ENCODE measurements around the gene LZTS2.

LZTS2 gene

DNA sequence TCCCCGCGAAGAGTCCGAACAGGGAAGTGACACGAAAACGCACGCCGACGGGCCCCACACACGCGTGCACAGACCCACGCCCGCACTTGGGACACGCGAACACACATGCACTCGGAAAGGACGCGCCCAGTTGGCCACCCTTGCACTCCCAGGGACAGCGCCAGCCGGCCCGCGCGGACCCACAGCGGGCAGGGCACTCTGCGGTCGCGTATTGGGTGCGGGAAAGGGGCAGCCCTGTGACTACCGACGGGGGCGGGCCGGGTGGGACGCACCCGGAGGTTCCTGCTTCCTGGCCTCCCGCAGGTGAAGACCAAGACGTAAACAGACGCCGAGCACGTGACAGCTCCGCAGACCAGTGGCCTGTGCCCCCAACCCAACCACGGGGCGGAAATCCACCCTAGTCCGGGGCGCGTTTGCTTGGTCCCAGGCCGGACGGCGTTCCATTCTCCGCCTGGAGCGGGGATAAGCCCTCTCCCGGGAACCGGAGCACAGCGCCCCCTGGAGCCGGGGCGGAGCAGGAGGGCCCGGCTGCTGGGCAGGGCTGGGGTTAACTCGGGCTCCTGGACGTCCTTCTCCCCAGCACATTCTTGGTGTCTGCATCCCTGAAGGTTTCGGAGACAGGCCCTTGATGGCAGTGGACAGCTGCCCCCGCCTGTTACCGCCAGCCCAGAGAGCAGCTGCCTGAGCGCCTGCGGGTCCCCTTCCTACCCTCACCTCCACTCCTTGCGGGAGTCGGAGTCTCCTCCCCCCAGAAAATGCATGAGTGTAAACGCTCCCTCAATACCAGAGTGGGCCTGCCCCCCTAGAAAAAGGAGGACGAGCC lies 2.0 kb upstream of the LZTS2 start:
- no peak for DNase-seq (ENCODE audit: low read depth, low spot score)
- H3K9ac ChIP-seq (ENCODE audit: insufficient read length), result peak overlapping the region; percentile 53

DNA sequence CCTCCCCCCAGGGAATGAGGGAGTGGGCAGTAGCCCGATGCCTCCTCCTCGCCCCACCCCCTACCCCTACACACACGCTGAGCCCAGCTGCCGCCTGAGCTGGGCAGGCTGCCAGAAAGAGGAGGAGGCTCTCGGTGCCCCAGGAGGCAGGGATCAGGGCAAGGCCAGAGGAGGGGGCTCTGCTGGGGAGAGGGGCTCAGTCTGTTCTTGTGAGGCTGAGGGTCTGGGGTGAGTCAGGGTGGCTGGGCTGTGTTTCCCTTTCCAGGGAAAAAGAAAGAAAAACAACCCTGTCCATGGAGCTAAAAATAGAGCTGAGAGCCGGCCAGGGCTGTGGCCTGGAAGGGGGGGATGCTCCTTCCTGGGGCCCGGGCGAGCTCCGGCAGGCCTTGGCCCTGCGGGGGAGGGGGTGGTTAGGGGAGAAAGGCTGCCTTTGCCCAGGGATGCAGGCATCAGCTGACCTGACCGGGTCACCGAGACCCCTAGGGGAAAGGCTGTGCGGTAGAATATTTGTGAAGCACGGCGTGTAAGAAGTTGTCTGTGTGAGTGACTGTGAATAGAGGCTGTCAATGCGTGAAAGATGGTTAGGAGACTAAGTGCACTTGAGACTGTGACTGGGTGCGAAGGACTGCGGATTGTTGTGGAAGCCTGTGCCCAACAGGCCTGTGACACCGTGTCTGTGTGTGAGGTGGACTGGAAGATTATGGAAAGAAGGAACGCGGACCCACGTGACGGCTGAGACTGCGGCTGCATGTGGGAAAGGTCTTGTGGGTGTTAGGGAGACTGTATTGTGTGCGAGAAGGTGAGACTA lies 1.2 kb upstream of the LZTS2 start:
- peak overlapping the region; percentile 65 for H3K27ac ChIP-seq
- peak overlapping the region; percentile 81 for H3K4me3 ChIP-seq
- no peak for DNase-seq (ENCODE audit: low read depth, low spot score)
- peaks cover 3% of the 10 kb centered on the region; the same call in 1 of the 2 replicates for H3K36me3 ChIP-seq (ENCODE audit: insufficient read depth, low read length)
- H3K9ac ChIP-seq (ENCODE audit: insufficient read length), result peak overlapping the region; percentile 87
- 0 out of 2 replicates have a peak, but pooled peaks have one; percentile 23 for TF ChIP-seq POLR2AphosphoS5 (IDR thresholded peaks at IDR 0.05; ENCODE audit: borderline replicate concordance, low read depth, low read length)
- no peak for TF ChIP-seq EZH2 (IDR thresholded peaks at IDR 0.05)
- H3K9me3 ChIP-seq (ENCODE audit: low read depth, low read length), result no peaks in the 10 kb centered on the region

More for the DNA sequence above, 2.0 kb upstream of the LZTS2 start:
- H3K9me3 ChIP-seq (ENCODE audit: low read depth, low read length), result no peaks in the 10 kb centered on the region
- no peak for TF ChIP-seq POLR2AphosphoS5 (IDR thresholded peaks at IDR 0.05; ENCODE audit: borderline replicate concordance, low read depth, low read length)
- no peak for TF ChIP-seq EZH2 (IDR thresholded peaks at IDR 0.05)
- no peak for TF ChIP-seq FOXP2 (optimal IDR thresholded peaks at IDR 0.05; ENCODE audit: control extremely low read depth, extremely low read length, insufficient read depth)
- peak overlapping the region; percentile 50 for H3K27ac ChIP-seq
- H3K36me3 ChIP-seq (ENCODE audit: insufficient read depth, low read length), result no peaks in the 10 kb centered on the region; the same call in 1 of the 2 replicates
- H3K4me3 ChIP-seq, result peak overlapping the region; percentile 81

DNA sequence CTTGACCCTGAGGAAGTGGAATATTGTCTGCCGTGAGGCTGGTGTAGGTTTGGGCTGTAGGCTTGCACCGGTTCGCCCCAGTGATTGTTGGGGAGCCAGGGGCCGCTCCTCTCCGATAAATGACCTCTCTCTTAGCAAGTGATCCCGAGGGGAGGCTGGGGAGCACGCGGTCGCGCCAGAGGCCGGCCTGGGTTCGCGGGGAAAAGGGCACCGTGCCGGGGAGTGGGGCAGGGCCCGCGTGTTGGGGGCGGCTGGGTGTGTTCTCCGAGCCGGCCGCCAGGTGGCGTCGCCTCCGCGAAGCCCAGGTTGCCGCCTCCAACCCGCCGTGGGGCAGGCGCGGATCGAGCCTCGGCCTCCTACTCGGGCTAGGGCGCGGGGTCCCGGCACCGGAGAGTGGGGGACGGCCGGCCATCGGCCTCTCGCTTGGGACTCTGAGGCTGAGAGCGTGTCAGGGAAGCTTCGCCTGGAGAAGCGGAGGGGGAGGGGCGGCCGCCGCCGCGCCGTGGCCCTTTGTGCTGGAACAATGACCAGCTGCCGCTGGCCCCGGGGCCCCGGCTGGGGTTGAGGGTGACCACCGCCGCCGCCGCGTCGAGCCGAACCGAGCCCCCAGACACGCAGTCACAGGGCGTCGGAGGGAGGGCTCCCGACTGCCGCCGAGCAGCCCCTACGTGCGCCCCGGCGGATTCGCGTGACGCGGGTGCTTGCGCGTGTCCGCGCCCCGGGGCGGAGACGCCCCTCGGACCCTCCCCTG lies 442 bp upstream of the LZTS2 start:
- Histone ChIP-seq H3K9ac (ENCODE audit: insufficient read length) (peak overlapping the region; percentile 87), H3K36me3 (ENCODE audit: insufficient read depth, low read length) (peaks cover 6% of the 10 kb centered on the region; the same call in 1 of the 2 replicates), H3K27ac (peak overlapping the region; percentile 78), H3K4me3 (peak overlapping the region; percentile 81), H3K9me3 (ENCODE audit: low read depth, low read length) (no peaks in the 10 kb centered on the region)
- no peak for TF ChIP-seq EZH2 (IDR thresholded peaks at IDR 0.05)
- peak; percentile 62; the same call in 1 of the 2 replicates for TF ChIP-seq POLR2AphosphoS5 (IDR thresholded peaks at IDR 0.05; ENCODE audit: borderline replicate concordance, low read depth, low read length)
- TF ChIP-seq FOXP2 (optimal IDR thresholded peaks at IDR 0.05; ENCODE audit: control extremely low read depth, extremely low read length, insufficient read depth), result peak; percentile 39
- no peak for DNase-seq (ENCODE audit: low read depth, low spot score)

DNA sequence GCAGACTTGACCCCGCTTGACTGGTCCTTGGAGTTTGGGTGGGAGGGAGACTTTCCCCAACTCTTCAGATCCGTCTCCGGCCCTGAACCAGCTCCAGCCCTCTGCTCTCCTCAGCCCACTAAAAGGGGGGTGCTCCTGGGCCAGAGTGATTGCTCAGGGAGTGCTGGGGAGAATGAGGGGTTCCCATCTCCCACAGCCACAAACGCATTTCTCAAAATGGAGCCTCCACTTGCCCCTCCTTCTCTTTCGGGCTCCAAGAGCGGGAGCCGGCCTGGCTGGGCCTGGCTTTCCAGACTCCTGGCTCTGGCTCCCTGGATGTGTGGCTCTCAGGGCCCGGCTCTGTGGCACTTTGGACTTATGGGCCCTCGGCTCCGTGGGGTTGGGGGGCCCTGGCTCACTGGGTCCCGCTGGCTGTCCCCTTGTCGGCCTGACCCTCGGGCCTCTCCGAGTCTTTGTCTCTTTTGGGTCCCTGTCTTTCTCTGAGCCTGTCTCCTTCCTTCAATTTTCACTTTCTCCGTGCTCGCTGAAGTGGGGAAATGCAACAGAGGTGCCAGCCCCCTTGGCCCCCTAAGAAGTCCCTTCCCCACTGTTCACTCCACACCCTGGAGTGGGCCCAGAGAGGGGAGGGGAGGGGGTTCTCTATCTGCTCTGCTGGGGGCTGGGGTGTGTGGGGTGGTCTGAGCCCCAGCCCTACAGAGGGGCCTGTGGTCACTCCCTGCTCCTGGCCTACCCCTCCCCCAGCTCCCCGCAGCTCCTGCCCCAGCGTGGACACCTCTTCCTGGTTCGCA lies 713 bp downstream of the LZTS2 start:
- Histone ChIP-seq H3K27ac (no peak overlapping the region), H3K4me3 (peak overlapping the region; percentile 77), H3K9ac (ENCODE audit: insufficient read length) (peak overlapping the region; percentile 86), H3K36me3 (ENCODE audit: insufficient read depth, low read length) (peaks cover 6% of the 10 kb centered on the region; the same call in 1 of the 2 replicates), H3K9me3 (ENCODE audit: low read depth, low read length) (no peaks in the 10 kb centered on the region)
- no peak for DNase-seq (ENCODE audit: low read depth, low spot score)
- TF ChIP-seq EZH2 (IDR thresholded peaks at IDR 0.05), result no peak
- no peak; the same call in 1 of the 2 replicates for TF ChIP-seq POLR2AphosphoS5 (IDR thresholded peaks at IDR 0.05; ENCODE audit: borderline replicate concordance, low read depth, low read length)
- TF ChIP-seq FOXP2 (optimal IDR thresholded peaks at IDR 0.05; ENCODE audit: control extremely low read depth, extremely low read length, insufficient read depth), result no peak

DNA sequence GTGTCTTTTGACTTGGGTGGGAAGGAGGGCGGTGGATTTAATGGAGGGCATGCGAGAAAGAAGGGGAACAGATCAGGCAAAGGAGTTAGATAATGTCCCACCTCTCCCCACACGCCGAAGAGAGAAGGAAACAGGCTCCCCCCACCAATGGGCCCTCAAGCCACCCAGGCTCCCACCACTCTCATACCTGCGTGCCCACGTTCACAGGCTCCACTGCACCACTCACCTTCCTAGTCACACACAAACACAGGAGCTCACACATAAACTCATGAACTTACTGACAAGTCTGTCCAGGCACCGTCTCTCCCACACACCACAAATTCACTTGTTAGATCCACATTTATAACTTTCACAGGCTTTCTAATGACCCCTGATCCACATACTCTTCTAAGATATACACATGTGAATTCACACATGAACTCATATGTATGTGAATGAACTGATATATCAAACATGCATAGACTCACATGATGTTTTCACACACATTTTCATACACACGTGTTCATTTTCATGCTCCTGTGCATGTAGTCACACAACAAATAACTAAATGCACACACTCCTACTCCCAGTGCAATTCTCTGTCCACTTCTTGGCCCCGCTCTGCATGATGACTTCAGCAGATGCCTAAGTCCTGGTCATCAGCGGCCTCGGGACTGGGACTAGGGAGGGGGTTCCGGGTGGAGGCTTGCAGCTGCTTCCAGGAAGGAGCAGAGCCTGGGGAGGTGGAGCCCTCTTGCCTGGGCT lies 1.5 kb downstream of the LZTS2 start:
- Histone ChIP-seq H3K9ac (ENCODE audit: insufficient read length) (peak overlapping the region; percentile 86), H3K4me3 (peak overlapping the region; percentile 77), H3K9me3 (ENCODE audit: low read depth, low read length) (no peaks in the 10 kb centered on the region), H3K36me3 (ENCODE audit: insufficient read depth, low read length) (peaks cover 6% of the 10 kb centered on the region; the same call in 1 of the 2 replicates), H3K27ac (no peak overlapping the region)
- no peak for DNase-seq (ENCODE audit: low read depth, low spot score)
- TF ChIP-seq FOXP2 (optimal IDR thresholded peaks at IDR 0.05; ENCODE audit: control extremely low read depth, extremely low read length, insufficient read depth) (no peak), EZH2 (IDR thresholded peaks at IDR 0.05) (no peak), POLR2AphosphoS5 (IDR thresholded peaks at IDR 0.05; ENCODE audit: borderline replicate concordance, low read depth, low read length) (no peak)

DNA sequence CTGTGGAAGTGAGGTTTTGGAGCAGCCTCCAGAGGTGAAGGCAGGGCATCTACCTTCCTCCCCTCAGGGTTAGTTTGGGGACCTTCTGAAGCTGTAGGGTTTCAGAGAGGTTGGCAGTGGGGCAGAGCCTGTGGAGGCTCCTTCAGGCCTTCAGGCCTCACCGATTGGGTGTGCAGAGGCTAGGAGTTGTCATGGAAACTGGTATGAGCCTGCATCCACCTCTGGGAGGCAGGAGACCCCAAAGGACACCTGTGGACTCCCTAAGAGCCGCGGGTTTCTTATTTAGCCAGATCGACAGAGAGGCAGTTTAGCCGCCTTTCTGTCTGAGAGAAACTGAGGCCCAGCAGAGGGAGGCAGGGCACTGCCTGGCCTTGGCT lies 2.0 kb downstream of the LZTS2 start:
- H3K9ac ChIP-seq (ENCODE audit: insufficient read length), result no peak overlapping the region
- no peaks in the 10 kb centered on the region for H3K9me3 ChIP-seq (ENCODE audit: low read depth, low read length)
- DNase-seq (ENCODE audit: low read depth, low spot score), result no peak
- no peak for TF ChIP-seq FOXP2 (optimal IDR thresholded peaks at IDR 0.05; ENCODE audit: control extremely low read depth, extremely low read length, insufficient read depth)
- no peak for TF ChIP-seq POLR2AphosphoS5 (IDR thresholded peaks at IDR 0.05; ENCODE audit: borderline replicate concordance, low read depth, low read length)
- TF ChIP-seq EZH2 (IDR thresholded peaks at IDR 0.05), result no peak
- H3K27ac ChIP-seq, result no peak overlapping the region
- H3K4me3 ChIP-seq, result no peak overlapping the region
- peaks cover 6% of the 10 kb centered on the region; the same call in 1 of the 2 replicates for H3K36me3 ChIP-seq (ENCODE audit: insufficient read depth, low read length)

DNA sequence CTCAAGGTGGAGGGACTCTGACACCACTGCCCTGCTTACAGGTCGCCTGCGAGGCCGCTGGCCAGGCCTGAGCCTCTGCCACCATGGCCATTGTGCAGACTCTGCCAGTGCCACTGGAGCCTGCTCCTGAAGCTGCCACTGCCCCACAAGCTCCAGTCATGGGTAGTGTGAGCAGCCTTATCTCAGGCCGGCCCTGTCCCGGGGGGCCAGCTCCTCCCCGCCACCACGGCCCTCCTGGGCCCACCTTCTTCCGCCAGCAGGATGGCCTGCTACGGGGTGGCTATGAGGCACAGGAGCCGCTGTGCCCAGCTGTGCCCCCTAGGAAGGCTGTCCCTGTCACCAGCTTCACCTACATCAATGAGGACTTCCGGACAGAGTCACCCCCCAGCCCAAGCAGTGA lies 2.8 kb downstream of the LZTS2 start:
- no peak overlapping the region for H3K27ac ChIP-seq
- no peaks in the 10 kb centered on the region for H3K9me3 ChIP-seq (ENCODE audit: low read depth, low read length)
- no peak overlapping the region for H3K4me3 ChIP-seq
- H3K36me3 ChIP-seq (ENCODE audit: insufficient read depth, low read length), result peaks cover 6% of the 10 kb centered on the region; the same call in 1 of the 2 replicates
- no peak overlapping the region for H3K9ac ChIP-seq (ENCODE audit: insufficient read length)
- no peak for TF ChIP-seq EZH2 (IDR thresholded peaks at IDR 0.05)
- TF ChIP-seq FOXP2 (optimal IDR thresholded peaks at IDR 0.05; ENCODE audit: control extremely low read depth, extremely low read length, insufficient read depth), result no peak
- TF ChIP-seq POLR2AphosphoS5 (IDR thresholded peaks at IDR 0.05; ENCODE audit: borderline replicate concordance, low read depth, low read length), result no peak
- DNase-seq (ENCODE audit: low read depth, low spot score), result no peak
